Activated naive CD4-positive, alpha-beta T cell treated with anti-CD3 and anti-CD28 coated beads, Interleukin-2, amount 50 U/mL, for 72 hours (primary cell): ENCODE results near the gene GDF2. TPM values are rescaled to one million over a fixed set of nuclear protein-coding genes. Genes with fewer than 3 reads are reported as not detected.
A peak's percentile ranks its signal among the peaks of the same experiment; 100 is the strongest.

ENCODE experiments used
- ATAC-seq, 2 donors: fragments of 150-1000 bp; cut with Tn5 transposase; 2 replicates each; pipeline ENCODE4 v1.10.0; 2021; ENCODE audit warnings: mild to moderate bottlenecking in 2 of 2, moderate library complexity in 2 of 2
- DNase-seq, 2 donors: peaks; one replicate each; pipeline ENCODE4 v3.0.0; 2021 to 2022; ENCODE audit warnings: low spot score in 2 of 2
- H3K27ac Mint-ChIP-seq, 2 donors: one replicate each; pipeline ENCODE4 v1.8.0; 2022; ENCODE audit warnings: mild to moderate bottlenecking in 2 of 2, mixed read lengths in 2 of 2
- H3K36me3 Mint-ChIP-seq, 2 donors: one replicate each; pipeline ENCODE4 v1.8.0; 2022; ENCODE audit warnings: mixed read lengths in 2 of 2
- H3K9me3 Mint-ChIP-seq, 2 donors: one replicate each; pipeline ENCODE4 v1.8.0; 2022; ENCODE audit warnings: mixed read lengths in 2 of 2
- total RNA-seq, 2 donors: library from RNA; stranded (reverse); gene quantifications; one replicate each; pipeline ENCODE4 v1.2.3, GENCODE V29; 2022

Gene GDF2
- not detected for total RNA-seq

GRCh38 chr10:47322300-47323061, at the start of gene GDF2:
GDF2 (plus strand) TSS chr10:47322454; CDS start chr10:47322669, 215 bp downstream.
- DNase-seq (no peak), ATAC-seq (no peak)
- H3K9me3 Mint-ChIP-seq: peaks cover 0 to under 1% of the 10 kb centered on the region in 2 donors
- peak within 1 kb of the TSS in 1 of 2 donors; percentile 47 for H3K27ac Mint-ChIP-seq
- H3K36me3 Mint-ChIP-seq: no peaks in the 10 kb centered on the region

DNA sequence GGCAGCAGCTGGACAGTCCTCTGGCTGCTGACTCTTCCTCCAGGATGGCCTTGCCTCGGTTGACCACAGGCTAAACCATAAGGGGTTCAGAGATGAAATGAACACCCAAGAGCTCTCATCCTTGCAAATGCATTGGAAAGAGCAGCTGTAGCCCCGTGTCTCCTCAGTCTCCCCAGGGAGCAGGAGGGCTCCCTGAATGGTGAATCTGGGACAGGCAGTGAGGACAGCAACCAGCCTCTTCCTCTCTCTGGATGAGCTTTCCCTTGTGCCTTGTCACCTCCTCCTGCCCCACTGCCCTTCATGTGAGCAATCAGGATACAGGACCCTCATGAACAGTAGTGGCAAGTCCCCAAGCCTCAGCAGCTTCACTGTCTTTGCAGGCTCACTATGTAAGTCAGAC, 46.2 kb upstream of the GDF2 start:
- Mint-ChIP-seq H3K36me3 (peaks cover 0 to 7% of the 10 kb centered on the region in 2 donors), H3K9me3 (peaks cover 3 to 6% of the 10 kb centered on the region in 2 donors), H3K27ac (no peak overlapping the region)
- ATAC-seq (no peak), DNase-seq (no peak)

DNA sequence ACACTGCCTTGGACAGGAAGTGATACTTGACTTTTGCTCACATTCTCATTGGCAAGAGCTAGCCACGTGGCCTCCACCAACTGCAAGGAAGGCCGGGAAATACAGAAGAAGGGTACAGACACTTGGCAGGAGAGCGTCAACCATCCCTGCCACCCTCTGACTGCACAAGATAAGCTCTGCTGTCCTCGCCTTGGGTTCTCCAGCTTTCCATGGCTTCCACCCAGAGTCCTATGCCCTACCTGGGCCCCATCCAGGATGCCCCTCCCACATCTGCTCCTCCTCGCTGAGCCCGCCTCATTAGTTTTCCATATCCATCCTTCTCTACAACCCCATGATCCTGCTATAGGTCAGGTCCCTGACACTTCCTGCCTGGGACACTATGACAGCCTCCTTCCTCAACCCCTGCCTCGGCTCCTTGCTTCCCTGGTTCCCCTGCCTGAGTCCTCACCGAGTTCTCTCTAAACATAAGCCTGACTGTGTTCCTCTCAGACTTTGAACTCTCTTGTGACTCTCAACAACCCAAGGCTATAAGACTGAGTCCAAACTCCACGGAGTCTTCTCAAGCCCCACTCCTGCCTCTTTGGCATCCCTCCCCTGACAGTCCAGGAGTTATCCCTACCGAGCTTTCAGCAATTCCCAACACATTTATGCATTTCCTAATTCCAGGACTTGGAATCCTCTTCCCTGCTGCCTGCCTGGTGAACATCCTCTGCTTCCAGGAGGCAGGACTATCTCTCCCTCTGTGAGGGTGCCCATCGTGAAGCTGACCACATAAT, 45.5 kb upstream of the GDF2 start:
- Mint-ChIP-seq H3K27ac (peak overlapping the region; percentile 53 to 66), H3K9me3 (peaks cover 3 to 6% of the 10 kb centered on the region in 2 donors), H3K36me3 (peaks cover 0 to 3% of the 10 kb centered on the region in 2 donors)
- DNase-seq (no peak), ATAC-seq (no peak)

- Mint-ChIP-seq H3K9me3 (peaks cover 0 to 6% of the 10 kb centered on the region in 2 donors), H3K36me3 (no peaks in the 10 kb centered on the region), H3K27ac (peak overlapping the region; percentile 19 to 53)
- DNase-seq (peak in 1 of 2 donors; percentile 44), ATAC-seq (peak; percentile 98)
Measured at GRCh38 chr10:47277352-47278151, 44.7 kb upstream of the GDF2 start.

DNA sequence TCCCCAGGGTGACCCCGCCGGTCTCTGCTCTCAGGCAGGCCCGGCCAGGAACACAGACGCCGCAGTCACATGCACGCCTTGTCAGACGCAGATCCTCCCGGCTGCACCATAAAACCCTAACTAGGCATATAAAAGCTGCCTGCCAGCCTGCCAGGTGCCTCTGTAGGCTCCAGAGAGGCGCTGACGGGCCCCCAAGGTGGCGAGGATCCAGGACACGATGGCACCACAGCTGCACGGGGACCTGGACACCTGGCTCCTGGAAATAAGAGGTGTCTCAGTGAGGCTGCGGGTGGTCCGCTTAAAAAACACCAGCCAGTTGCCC, 44.1 kb upstream of the GDF2 start:
- Mint-ChIP-seq H3K36me3 (no peaks in the 10 kb centered on the region), H3K27ac (peak overlapping the region in 1 of 2 donors; percentile 53), H3K9me3 (peaks cover 0 to 6% of the 10 kb centered on the region in 2 donors)
- ATAC-seq (no peak), DNase-seq (no peak)

DNA sequence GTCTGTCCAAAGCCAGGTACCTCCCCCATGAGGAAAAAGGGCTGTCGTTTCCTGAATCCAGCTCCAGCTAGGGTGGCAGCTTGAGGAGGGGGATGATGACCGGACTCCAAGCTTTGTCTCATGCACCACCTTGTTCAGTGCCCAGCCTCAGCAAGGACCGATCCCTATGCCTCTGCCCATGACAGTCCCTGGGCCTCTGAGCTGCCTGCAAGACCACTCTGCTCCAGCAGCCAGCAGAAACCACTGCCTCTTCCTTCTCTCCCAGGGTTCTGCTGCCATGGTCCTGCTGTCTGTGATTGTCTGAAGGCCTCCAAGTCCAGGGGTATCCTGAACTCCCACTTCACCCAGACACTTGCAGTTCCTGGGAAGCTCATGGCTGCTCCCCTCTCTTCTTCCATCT, 43.5 kb upstream of the GDF2 start:
- H3K27ac Mint-ChIP-seq: peak overlapping the region; percentile 16 to 81
- peaks cover 0 to 3% of the 10 kb centered on the region in 2 donors for H3K9me3 Mint-ChIP-seq
- DNase-seq (no peak), ATAC-seq (no peak)
- no peaks in the 10 kb centered on the region for H3K36me3 Mint-ChIP-seq

- Mint-ChIP-seq H3K27ac (peak overlapping the region in 1 of 2 donors; percentile 16), H3K36me3 (no peaks in the 10 kb centered on the region), H3K9me3 (no peaks in the 10 kb centered on the region)
- DNase-seq (no peak), ATAC-seq (no peak)
Measured at GRCh38 chr10:47279276-47279675, 43.0 kb upstream of the GDF2 start.

DNA sequence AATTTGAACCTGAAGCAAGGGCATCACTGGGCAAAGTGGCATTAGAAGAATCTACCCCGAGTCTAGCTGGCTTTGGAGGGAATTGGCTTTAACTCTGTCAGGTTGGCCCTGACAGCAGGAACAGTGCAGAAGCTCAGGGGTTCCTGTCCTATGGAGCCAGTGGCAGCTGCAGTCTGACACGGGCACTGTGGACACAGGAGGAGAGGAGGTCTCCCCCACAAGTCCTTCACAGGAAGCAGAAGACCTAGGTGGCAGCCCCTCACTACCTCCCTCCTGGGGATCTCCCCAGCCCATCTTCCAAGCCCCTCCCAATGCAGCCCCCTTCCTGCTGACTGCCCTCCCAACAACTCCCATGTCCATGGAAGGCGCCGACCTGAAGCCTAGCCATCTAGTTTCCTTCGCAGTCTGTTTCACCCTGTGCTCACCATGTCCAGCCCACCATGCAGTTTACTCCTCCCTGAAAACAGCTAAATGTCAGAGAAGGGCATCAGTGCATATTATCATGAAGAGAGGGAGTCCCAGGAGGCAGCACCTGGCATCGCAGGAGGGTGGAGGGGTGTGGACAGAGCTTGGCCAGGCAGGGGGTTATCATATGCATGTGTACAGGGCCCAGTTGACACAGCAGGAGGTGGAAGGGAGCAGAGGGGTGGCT, 40.1 kb upstream of the GDF2 start:
- no peaks in the 10 kb centered on the region for H3K36me3 Mint-ChIP-seq
- DNase-seq (no peak), ATAC-seq (no peak)
- H3K9me3 Mint-ChIP-seq: no peaks in the 10 kb centered on the region
- H3K27ac Mint-ChIP-seq: no peak overlapping the region

DNA sequence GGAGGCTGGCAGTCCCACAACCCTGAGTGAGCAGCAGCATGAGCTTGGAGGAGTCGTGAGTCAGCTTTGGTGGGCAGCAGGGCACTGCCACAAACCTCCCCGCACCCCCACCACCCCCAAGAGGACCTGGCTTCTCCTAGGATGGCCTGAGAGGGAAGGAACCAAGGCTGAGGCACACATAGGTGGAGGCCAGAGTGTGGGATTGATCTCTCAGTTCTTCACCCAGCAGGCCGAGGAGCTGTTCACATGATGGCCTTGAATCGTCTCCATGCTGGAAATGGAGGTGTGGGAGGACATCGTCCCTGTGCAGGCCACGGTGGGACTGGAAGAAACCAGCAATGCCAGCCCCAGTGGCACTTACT, 39.6 kb upstream of the GDF2 start:
- ATAC-seq (no peak), DNase-seq (no peak)
- H3K27ac Mint-ChIP-seq: no peak overlapping the region
- no peaks in the 10 kb centered on the region for H3K36me3 Mint-ChIP-seq
- no peaks in the 10 kb centered on the region for H3K9me3 Mint-ChIP-seq

DNA sequence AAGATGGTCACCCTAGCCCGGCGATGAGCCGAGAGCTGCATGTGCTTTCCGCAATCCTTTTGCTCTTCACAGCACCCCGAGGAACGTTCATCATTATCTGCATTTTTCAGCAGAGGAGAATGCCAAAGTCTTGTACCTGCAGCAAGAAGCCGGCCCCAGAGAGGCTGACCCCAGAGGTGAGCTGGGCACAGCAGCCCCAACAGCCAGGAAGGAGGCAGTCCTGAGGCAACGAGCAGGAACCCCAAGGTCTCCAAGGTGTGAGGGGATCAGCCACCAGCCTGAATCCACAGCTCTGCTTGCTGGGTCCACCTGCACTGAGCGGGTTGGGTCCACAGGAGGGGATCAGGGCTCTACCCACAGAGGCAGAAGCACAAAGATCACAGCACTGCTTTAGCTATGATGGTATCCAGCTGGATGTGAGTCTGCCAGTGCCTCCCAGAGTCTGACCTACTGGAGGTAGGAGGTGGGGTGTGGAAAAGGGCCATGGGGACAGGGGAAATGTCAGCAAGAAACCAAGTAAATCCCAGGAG, 39.1 kb upstream of the GDF2 start:
- no peak for ATAC-seq
- no peaks in the 10 kb centered on the region for H3K36me3 Mint-ChIP-seq
- no peak overlapping the region for H3K27ac Mint-ChIP-seq

DNA sequence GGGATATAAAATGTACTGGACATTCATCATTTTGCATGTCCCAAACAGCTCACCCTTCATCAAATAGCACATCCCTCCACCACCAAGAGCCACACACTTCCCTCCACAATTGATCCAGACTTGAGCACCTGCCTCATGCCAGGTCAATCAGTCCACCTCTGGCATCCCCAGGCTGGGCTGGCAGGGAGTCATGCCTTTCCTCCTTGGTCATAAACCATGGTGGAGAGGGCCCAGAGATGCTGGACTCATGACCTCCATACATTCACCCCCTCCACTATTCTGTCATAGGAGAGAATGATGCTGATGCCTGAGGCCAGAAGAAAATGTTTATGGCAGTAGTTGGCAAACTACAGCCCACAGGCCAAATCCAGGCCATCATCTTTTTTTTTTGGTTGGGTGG, 38.4 kb upstream of the GDF2 start:
- no peaks in the 10 kb centered on the region for H3K36me3 Mint-ChIP-seq

More for the DNA sequence above, 39.1 kb upstream of the GDF2 start:
- no peaks in the 10 kb centered on the region for H3K9me3 Mint-ChIP-seq
- no peak for DNase-seq

GRCh38 chr10:47285381-47286115, 36.7 kb upstream of the GDF2 start:
- DNase-seq: no peak
- peak overlapping the region; percentile 18 to 46 for H3K27ac Mint-ChIP-seq
- no peaks in the 10 kb centered on the region for H3K36me3 Mint-ChIP-seq
- ATAC-seq: no peak
- no peaks in the 10 kb centered on the region for H3K9me3 Mint-ChIP-seq

More for the DNA sequence above, 38.4 kb upstream of the GDF2 start:
- DNase-seq (no peak), ATAC-seq (no peak)
- Mint-ChIP-seq H3K9me3 (no peaks in the 10 kb centered on the region), H3K27ac (peak overlapping the region in 1 of 2 donors; percentile 86)

DNA sequence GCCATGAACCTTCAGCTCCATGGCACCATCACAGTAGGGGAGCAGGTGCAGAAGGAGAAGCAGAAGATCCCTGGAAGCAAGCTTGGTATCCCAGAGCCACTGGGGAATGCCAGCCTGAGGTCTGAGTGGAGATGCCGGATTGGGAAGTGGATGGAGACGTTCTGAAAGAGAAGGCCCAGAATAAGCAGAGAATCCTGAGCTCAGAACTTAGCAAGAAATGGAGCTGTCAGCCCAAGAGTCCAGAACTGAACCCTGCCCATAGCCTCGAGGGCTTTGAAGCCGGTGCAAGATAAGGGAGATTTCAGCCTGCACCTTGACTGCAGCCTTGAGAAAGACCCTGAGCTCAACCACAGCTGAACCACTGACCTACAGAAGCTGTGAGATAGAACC, 36.1 kb upstream of the GDF2 start:
- Mint-ChIP-seq H3K36me3 (no peaks in the 10 kb centered on the region), H3K27ac (peak overlapping the region in 1 of 2 donors; percentile 46), H3K9me3 (no peaks in the 10 kb centered on the region)
- DNase-seq (no peak), ATAC-seq (no peak)

DNA sequence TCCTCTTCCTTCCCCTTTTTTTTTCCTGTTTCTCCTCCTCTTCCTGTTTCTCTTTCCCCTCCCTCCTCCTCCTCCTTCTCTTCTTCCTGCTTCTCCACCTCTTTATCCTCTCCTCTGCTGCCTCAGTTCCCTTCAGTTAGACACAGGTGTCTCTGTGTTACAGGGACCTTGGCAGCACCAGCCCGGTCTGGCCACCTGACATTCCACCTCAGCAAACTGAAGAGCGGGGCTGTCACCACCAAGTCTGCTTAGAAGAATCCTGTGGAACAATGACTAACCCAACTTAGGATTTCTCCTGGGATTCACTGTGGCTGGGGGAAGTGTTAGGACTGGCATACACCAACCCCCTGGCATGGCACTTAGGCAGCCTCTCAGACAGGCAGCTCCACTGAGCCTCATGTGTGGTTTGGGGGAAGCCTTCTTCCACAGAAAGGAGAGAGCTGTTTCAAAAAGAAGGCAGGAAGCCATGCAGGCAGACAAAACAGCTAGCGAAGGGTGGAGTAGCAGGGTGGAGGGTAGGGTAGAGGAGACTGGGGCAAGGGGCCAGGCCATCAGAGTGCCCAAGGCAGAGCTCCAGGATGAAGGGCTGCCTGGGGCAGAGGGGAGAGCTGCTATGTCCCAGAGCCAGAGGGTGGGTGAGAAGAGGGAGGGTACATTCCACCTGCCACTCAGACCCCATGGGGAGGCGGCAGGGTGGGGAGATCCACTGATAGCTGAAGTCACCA, 35.5 kb upstream of the GDF2 start:
- Mint-ChIP-seq H3K9me3 (no peaks in the 10 kb centered on the region), H3K36me3 (no peaks in the 10 kb centered on the region), H3K27ac (peak overlapping the region; percentile 5 to 63)
- ATAC-seq: peak in 1 of 2 donors; percentile 32
- no peak for DNase-seq

DNA sequence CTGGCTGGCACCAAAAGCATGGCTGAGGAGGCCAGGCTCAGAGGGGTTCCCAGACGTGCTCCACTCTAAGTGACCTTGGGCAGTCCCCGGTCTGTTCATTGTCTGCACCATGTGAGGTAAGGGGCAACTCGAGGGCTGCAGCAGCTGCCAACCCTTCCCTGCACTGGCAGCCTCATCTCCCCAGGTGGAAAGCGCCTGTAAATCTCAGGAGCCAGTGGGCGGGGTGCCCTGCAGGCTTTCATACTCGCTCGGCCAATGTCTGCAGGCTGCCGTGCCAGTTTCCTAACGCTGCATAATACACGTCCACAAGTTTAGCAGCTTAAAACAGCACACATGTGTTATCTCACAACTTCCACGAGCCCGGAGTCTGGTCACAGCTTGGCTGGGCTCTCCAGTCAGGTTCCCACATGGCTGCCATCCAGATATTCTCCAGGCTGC, 34.9 kb upstream of the GDF2 start:
- ATAC-seq: peak in 1 of 2 donors; percentile 18

More for the DNA sequence above, 34.9 kb upstream of the GDF2 start:
- DNase-seq: no peak
- no peaks in the 10 kb centered on the region for H3K36me3 Mint-ChIP-seq
- H3K27ac Mint-ChIP-seq: no peak overlapping the region
- no peaks in the 10 kb centered on the region for H3K9me3 Mint-ChIP-seq
